ENCODE results near the gene APH1B. TPM values are rescaled to one million over a fixed set of nuclear protein-coding genes. Genes with fewer than 3 reads are reported as not detected.

Gene APH1B
- total RNA-seq, 1 experiment from 2014 or later: 20.9 TPM

- H3T11ph ChIP-seq (ENCODE audit: low read length): no peak overlapping the region
- peak overlapping the region; percentile 99 for H3K4me2 ChIP-seq (ENCODE audit: insufficient read depth, insufficient read length, low read length)
- H4K5ac ChIP-seq (ENCODE audit: insufficient read length, low read depth, low read length): no peak overlapping the region
- H3K4ac ChIP-seq (ENCODE audit: low read depth, low read length): no peak overlapping the region
- H3K23ac ChIP-seq (ENCODE audit: insufficient read length, low read depth, low read length): no peak overlapping the region
- no peak overlapping the region for H2BK20ac ChIP-seq (ENCODE audit: low read depth, low read length, poor library complexity, severe bottlenecking)
- H3K9me3 ChIP-seq (ENCODE audit: control insufficient read depth, low read depth, low read length): no peaks in the 10 kb centered on the region
- no peak for TF ChIP-seq CTCF (conservative IDR thresholded peaks at IDR 0.05)
- H4K91ac ChIP-seq (ENCODE audit: insufficient read length, low read depth, low read length): no peak overlapping the region
- DNase-seq: peak; percentile 46
- WGBS (ENCODE audit: extremely low coverage, insufficient read length, low lambda C conversion rate): no CpG with 5 or more reads among the region's 17 CpGs
- H3K14ac ChIP-seq (ENCODE audit: insufficient read depth, low read length): peak overlapping the region; percentile 38
- no peak overlapping the region for H2BK120ac ChIP-seq (ENCODE audit: low read depth, low read length, poor library complexity, severe bottlenecking)
- Mint-ChIP-seq H3K36me3 (ENCODE audit: insufficient read depth in 1 of 3, low read depth in 3 of 3) (peaks cover 4 to 19% (median 13%) of the 10 kb centered on the region in 3 experiments), H3K27me3 (ENCODE audit: low read depth) (peaks cover 6% of the 10 kb centered on the region), H3K4me3 (peak overlapping the region; percentile 77 to 84), H3K27ac (no peak overlapping the region; a peak in 1 of 7 replicates), H3K9me3 (peaks cover 9% of the 10 kb centered on the region in 2 experiments), H3K4me1 (peaks cover 23% of the 10 kb centered on the region in 2 experiments)
- no peaks in the 10 kb centered on the region for H3K79me1 ChIP-seq (ENCODE audit: insufficient read depth, low read depth, low read length, poor library complexity, severe bottlenecking)
- peak overlapping the region; percentile 66 for H2BK12ac ChIP-seq (ENCODE audit: insufficient read length, low read depth, low read length)
- H2AFZ ChIP-seq (ENCODE audit: low read length): peak overlapping the region; percentile 50
- no peaks in the 10 kb centered on the region for H3K79me2 ChIP-seq (ENCODE audit: insufficient read depth, low read length)
- no peak overlapping the region for H2BK5ac ChIP-seq (ENCODE audit: insufficient read length, low read length)
- no peak overlapping the region for H3K27ac ChIP-seq (ENCODE audit: insufficient read length, low read depth, low read length)
- H4K8ac ChIP-seq (replicated peaks; ENCODE audit: insufficient read length, low read depth, low read length): no peak overlapping the region
- peaks cover 2% of the 10 kb centered on the region; the same call in 1 of the 2 replicates for H3K4me1 ChIP-seq (ENCODE audit: insufficient read depth, low read length)
- no peak overlapping the region for H2BK15ac ChIP-seq (ENCODE audit: low read depth, low read length)
- H3K18ac ChIP-seq (ENCODE audit: insufficient read length, low read depth, low read length): peak overlapping the region; percentile 78
- no peak overlapping the region for H3K56ac ChIP-seq (ENCODE audit: insufficient read length, low read depth, low read length)
- no peaks in the 10 kb centered on the region for H4K20me1 ChIP-seq (ENCODE audit: control insufficient read depth, insufficient read depth, insufficient read length)
- peaks cover 13% of the 10 kb centered on the region for H3K23me2 ChIP-seq (ENCODE audit: insufficient read length, low read depth, low read length, poor library complexity, severe bottlenecking)
- no peak overlapping the region for H3K9ac ChIP-seq (ENCODE audit: extremely low read depth, insufficient read length, low read length)
- H3K27me3 ChIP-seq (ENCODE audit: insufficient read depth, low read length): no peaks in the 10 kb centered on the region
- no peak overlapping the region for H2AK5ac ChIP-seq (ENCODE audit: insufficient read length, low read length)
Observed at GRCh38 chr15:63277893-63278456, 570 bp downstream of the APH1B start.
